ENCODE measurements around the gene HOXA5.

- no peak for TF ChIP-seq GATA2 (IDR thresholded peaks at IDR 0.05; ENCODE audit: low read depth, low read length)
- TF ChIP-seq GATA3 (IDR thresholded peaks at IDR 0.05; ENCODE audit: low read depth, low read length), result no peak
These were observed 20.0 kb upstream of the HOXA5 start for GRCh38 chr7:27163288-27164044.

Measured in SH-SY5Y (cell line).